DND-41 (cell line): Measurements from ENCODE around the gene NDUFB5.
"Not testable (repeated sequence)": the region's sequence is repeated elsewhere in the genome, so short reads cannot be mapped to it uniquely, and the experiment has no call there.

Source experiments
- ATAC-seq: fragments of 200-7000 bp; cut with Tn5 transposase; 3 replicates; pipeline ENCODE4 v1.9.1; 2021; ENCODE audit warnings: low read depth; ENCODE audit not compliant: insufficient read depth
- DNase-seq: peaks from one replicate; pipeline ENCODE4 v3.0.0-alpha.2; 2020
- H2AFZ ChIP-seq: 2 replicates; pipeline ENCODE4 v1.6.0; 2012; ENCODE audit warnings: low read depth, low read length
- H3K27ac ChIP-seq: 2 replicates; pipeline ENCODE4 v1.5.1; 2012; ENCODE audit warnings: low read length, inconsistent platforms
- H3K27me3 ChIP-seq: fragments of 200-600 bp; sonication (generic); 2 replicates; pipeline ENCODE4 v1.6.0; 2012; ENCODE audit warnings: low read length, mild to moderate bottlenecking, inconsistent platforms; ENCODE audit not compliant: insufficient read depth, poor library complexity
- H3K36me3 ChIP-seq: 2 replicates; pipeline ENCODE4 v1.5.1; 2012; ENCODE audit warnings: low read length, inconsistent platforms; ENCODE audit not compliant: insufficient read depth
- H3K4me1 ChIP-seq: 2 replicates; pipeline ENCODE4 v1.5.1; 2012; ENCODE audit warnings: mild to moderate bottlenecking, low read length; ENCODE audit not compliant: insufficient read depth
- H3K4me2 ChIP-seq: 2 replicates; pipeline ENCODE4 v1.6.0; 2012; ENCODE audit warnings: mild to moderate bottlenecking, moderate library complexity, low read length, inconsistent platforms; ENCODE audit not compliant: insufficient read depth
- H3K4me3 ChIP-seq, 2 experiments: fragments of 200-600 bp in 1 of 2; shearing (Covaris generic) in 1 of 2; 2 replicates each; pipeline ENCODE4 v1.5.1; 2012 to 2016; ENCODE audit warnings: inconsistent platforms in 2 of 2, low read length in 2 of 2, mild to moderate bottlenecking in 2 of 2, low read depth in 1 of 2, moderate library complexity in 1 of 2
- H3K79me2 ChIP-seq: 2 replicates; pipeline ENCODE4 v1.6.0; 2012; ENCODE audit warnings: low read length, inconsistent platforms; ENCODE audit not compliant: insufficient read depth
- H3K9ac ChIP-seq: 2 replicates; pipeline ENCODE4 v1.6.0; 2012; ENCODE audit warnings: low read depth, mild to moderate bottlenecking, inconsistent platforms, low read length, moderate library complexity
- H3K9me3 ChIP-seq: 2 replicates; pipeline ENCODE4 v1.5.1; 2012; ENCODE audit warnings: low read length, moderate library complexity, mild to moderate bottlenecking, inconsistent platforms; ENCODE audit not compliant: insufficient read depth, severe bottlenecking
- H4K20me1 ChIP-seq: 2 replicates; pipeline ENCODE4 v1.6.0; 2012; ENCODE audit warnings: low read length; ENCODE audit not compliant: insufficient read depth
- CTCF ChIP-seq: IDR thresholded peaks from 2 replicates; pipeline ENCODE4 v1.5.1; 2012; ENCODE audit warnings: borderline replicate concordance, low read length, moderate library complexity, mild to moderate bottlenecking; ENCODE audit not compliant: poor library complexity, severe bottlenecking; ENCODE audit errors: extremely low read depth
- EZH2 ChIP-seq: IDR thresholded peaks from 3 replicates; pipeline ENCODE4 v1.6.1; 2012; ENCODE audit warnings: borderline replicate concordance, low read depth, mild to moderate bottlenecking, moderate library complexity, low read length, inconsistent platforms; ENCODE audit not compliant: severe bottlenecking

The NDUFB5 gene

DNA sequence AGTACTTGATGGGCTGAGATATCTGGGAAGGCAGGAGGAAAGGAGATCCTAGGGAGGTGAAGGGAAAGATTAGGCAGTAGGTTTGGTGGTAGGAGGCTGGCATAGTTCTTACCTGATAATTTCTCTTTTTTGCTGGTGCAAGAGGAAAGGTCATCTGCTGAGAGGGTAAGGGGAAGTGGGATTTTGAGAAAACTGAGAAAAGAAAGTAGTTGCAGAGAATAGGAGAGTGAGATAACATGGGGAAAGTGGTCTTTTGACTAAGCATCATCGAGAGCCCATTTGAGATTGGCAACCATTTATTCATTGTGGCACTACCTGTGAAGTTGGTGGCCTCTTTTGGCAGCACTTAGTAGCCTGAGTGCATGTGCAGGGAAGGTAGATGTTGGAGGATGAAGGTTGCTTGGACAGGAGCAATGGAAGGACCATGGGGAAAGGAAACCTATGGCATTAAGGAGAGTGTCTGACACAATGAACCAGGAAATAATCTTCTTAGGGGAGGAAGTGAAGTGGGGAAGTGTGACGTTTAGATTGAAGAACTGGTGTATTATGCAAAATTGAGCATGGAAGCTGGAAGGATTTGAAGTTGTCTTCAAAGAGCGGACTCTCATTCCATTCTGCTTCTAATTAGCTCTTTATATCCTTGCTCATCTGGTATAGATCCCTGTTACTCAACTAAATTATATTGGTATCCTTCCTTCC is 26.3 kb downstream of the NDUFB5 start:
- DNase-seq (no peak), ATAC-seq (no peak)
- no peaks in the 10 kb centered on the region for H3K79me2 ChIP-seq
- H3K27me3 ChIP-seq = no peaks in the 10 kb centered on the region
- H3K9ac ChIP-seq = no peak overlapping the region
- no peaks in the 10 kb centered on the region for H3K4me1 ChIP-seq
- H3K9me3 ChIP-seq = no peaks in the 10 kb centered on the region
- no peak for TF ChIP-seq CTCF
- no peak for TF ChIP-seq EZH2
- no peak overlapping the region for H2AFZ ChIP-seq
- H3K36me3 ChIP-seq = peaks cover 1% of the 10 kb centered on the region; the same call in 1 of the 2 replicates
- H4K20me1 ChIP-seq = no peaks in the 10 kb centered on the region
- no peak overlapping the region for H3K4me3 ChIP-seq
- H3K27ac ChIP-seq = no peak overlapping the region
- no peak overlapping the region for H3K4me2 ChIP-seq

GRCh38 chr3:179640469-179640868 is 35.9 kb downstream of the NDUFB5 start:
- Histone ChIP-seq H3K36me3 (no peaks in the 10 kb centered on the region), H2AFZ (no peak overlapping the region), H3K9me3 (no peaks in the 10 kb centered on the region), H3K79me2 (no peaks in the 10 kb centered on the region), H3K27me3 (no peaks in the 10 kb centered on the region), H3K27ac (no peak overlapping the region), H3K9ac (no peak overlapping the region), H3K4me3 (no peak overlapping the region), H4K20me1 (no peaks in the 10 kb centered on the region), H3K4me2 (no peak overlapping the region), H3K4me1 (no peaks in the 10 kb centered on the region)
- ATAC-seq = no peak
- DNase-seq = no peak
- TF ChIP-seq CTCF = no peak
- TF ChIP-seq EZH2 = no peak

DNA sequence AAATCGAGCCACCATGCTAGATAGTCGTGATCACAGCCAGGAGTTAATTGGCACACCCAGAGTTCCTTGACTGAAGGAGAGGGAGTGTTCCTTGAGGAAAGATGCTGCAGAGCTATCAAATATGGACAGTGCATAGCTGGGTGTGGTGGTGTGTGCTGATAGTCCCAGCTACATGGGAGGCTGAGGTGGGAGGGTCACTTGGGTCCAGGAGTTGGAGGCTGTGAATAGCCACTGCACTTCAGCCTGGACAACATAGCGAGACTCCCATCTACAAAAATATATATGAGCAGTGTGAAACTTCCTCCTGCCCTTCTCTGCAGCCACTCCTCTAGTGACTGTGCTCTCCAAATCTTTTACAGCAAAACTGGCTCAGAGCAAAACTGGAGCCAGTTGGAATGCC is 38.3 kb downstream of the NDUFB5 start:
- Histone ChIP-seq H2AFZ (no peak overlapping the region), H3K27me3 (no peaks in the 10 kb centered on the region), H4K20me1 (no peaks in the 10 kb centered on the region), H3K4me1 (no peaks in the 10 kb centered on the region), H3K9ac (no peak overlapping the region), H3K27ac (no peak overlapping the region), H3K4me3 (no peak overlapping the region), H3K36me3 (no peaks in the 10 kb centered on the region), H3K79me2 (no peaks in the 10 kb centered on the region), H3K4me2 (no peak overlapping the region), H3K9me3 (no peaks in the 10 kb centered on the region)
- DNase-seq = no peak
- TF ChIP-seq EZH2 = no peak
- no peak for TF ChIP-seq CTCF
- no peak for ATAC-seq

DNA sequence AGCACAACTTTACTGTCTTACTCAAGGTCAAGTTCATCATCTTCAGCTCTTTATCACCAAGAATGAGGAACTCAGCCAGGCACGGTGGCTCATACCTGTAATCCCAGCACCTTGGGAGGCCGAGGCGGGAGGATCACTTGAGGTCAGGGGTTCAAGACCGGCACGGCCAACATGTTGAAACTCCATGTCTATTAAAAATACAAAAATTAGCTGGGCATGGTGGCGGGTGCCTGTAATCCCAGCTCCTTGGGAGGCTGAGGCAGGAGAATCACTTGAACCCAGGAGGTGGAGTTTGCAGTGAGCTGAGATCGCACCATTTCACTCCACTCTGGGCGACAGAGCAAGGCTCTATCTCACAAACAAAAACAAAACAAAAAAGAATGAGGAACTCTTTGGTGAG is 39.2 kb downstream of the NDUFB5 start:
- not testable (repeated sequence) for H3K9ac ChIP-seq, H2AFZ ChIP-seq, ATAC-seq, H3K27ac ChIP-seq, H3K4me1 ChIP-seq, H3K9me3 ChIP-seq, DNase-seq, H4K20me1 ChIP-seq, H3K36me3 ChIP-seq, H3K4me3 ChIP-seq, H3K79me2 ChIP-seq, H3K4me2 ChIP-seq, H3K27me3 ChIP-seq
